PFSK-1 (cell line): Measurements from ENCODE around the gene RAB3IL1.

Experiments
- FOXP2 ChIP-seq: optimal IDR thresholded peaks from 2 replicates; pipeline ENCODE3; 2011; ENCODE audit warnings: borderline replicate concordance, control low read depth, inconsistent platforms; ENCODE audit not compliant: insufficient read depth; ENCODE audit errors: extremely low read length, extremely low read depth
- POLR2AphosphoS5 ChIP-seq: IDR thresholded peaks from 2 replicates; pipeline ENCODE4 v1.6.1; 2012; ENCODE audit warnings: low read depth, mild to moderate bottlenecking, control low read depth, low read length, moderate library complexity
- REST ChIP-seq, 2 experiments: IDR thresholded peaks; 2 replicates each; pipeline versions ENCODE4 v1.6.1 to v1.8.0; 2011 to 2012; ENCODE audit warnings: low read depth in 2 of 2, low read length in 2 of 2, control low read depth in 1 of 2, inconsistent platforms in 1 of 2, mild to moderate bottlenecking in 1 of 2, moderate library complexity in 1 of 2; ENCODE audit not compliant: insufficient read depth in 1 of 2
- SIN3A ChIP-seq: IDR thresholded peaks from 2 replicates; pipeline ENCODE4 v1.6.1; 2012; ENCODE audit warnings: mild to moderate bottlenecking, low read length, moderate library complexity, borderline replicate concordance; ENCODE audit not compliant: insufficient read depth
- TAF1 ChIP-seq: IDR thresholded peaks from 2 replicates; pipeline ENCODE4 v1.6.1; 2012; ENCODE audit warnings: low read length, control low read depth, borderline replicate concordance; ENCODE audit not compliant: insufficient read depth

Gene RAB3IL1

DNA sequence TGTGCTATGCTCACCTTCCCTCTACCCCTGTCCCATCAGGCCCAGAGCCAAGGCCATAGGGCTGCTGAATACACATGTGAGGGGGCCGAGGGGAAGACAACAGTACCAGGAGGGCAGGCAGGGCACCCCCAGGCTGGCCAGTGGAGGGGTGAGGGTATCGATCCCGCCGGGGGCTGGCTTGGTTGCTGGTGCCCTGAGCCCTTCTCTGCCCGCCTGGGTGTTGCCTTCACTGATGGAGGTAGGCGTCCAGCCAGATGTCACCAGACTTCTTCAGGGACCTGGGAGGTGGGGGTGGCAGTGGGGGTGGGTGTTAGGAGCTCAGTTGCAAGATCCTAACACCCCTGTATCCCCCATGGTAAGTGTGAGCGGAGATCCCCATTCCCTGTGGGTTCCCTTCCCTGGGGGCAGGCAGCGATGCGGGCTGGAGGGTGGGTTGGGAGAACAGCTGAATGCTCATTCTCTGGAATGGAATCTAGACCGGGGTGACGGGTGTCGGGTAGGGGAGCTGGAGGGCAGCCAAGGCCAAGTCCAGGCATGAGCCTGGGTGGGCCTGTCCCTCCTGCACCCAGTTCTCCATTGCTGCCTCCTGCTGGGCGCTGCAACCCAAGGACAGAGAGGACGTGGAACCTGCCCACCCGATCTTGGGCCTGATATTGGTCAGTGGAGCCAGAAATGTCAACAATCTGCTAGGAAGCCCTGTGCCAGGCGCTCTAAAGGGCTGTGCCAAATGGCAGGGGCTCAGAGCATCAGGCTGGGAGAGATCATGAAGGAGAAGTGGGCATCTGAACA, 43.6 kb downstream of the RAB3IL1 start:
- no peak for TF ChIP-seq TAF1
- no peak for TF ChIP-seq SIN3A
- TF ChIP-seq FOXP2 = no peak
- TF ChIP-seq REST (IDR thresholded peaks at IDR 0.05; ENCODE audit: insufficient read depth in 1 of 2, low read depth in 2 of 2, low read length in 2 of 2) = no peak
- no peak for TF ChIP-seq POLR2AphosphoS5

GRCh38 chr11:61872935-61873565, 44.3 kb downstream of the RAB3IL1 start:
- TF ChIP-seq POLR2AphosphoS5 (no peak), FOXP2 (no peak), TAF1 (no peak), REST (IDR thresholded peaks at IDR 0.05; ENCODE audit: insufficient read depth in 1 of 2, low read depth in 2 of 2, low read length in 2 of 2) (no peak), SIN3A (no peak)

- no peak for TF ChIP-seq SIN3A
- TF ChIP-seq POLR2AphosphoS5 = no peak
- TF ChIP-seq FOXP2 = peak; percentile 70
- no peak for TF ChIP-seq TAF1
- TF ChIP-seq REST (IDR thresholded peaks at IDR 0.05; ENCODE audit: insufficient read depth in 1 of 2, low read depth in 2 of 2, low read length in 2 of 2) = no peak
These were observed 46.2 kb downstream of the RAB3IL1 start for GRCh38 chr11:61871158-61871597.

DNA sequence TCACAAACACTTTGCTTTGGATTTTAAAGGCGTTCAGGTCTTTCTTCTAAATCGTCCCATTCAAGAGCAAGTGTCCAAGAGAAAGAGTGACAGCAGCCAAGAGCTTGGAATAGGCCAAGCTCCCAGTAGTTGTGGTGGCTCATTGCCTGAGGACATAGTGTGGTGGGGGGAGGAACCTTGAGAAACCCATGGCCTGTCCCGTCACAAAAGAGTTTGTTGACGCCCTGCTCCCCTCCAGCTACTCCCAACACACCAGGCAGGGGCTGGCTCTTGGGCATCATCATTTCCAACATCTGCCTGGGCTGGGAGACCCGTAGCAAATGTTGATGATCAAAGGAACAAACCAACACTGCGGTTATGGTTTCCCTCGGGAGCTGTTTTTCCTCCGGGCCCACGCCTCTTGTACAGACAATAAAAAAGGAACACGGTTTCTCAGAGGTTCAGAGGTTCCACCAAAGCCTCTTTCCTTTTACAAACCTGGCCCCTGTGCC, 46.8 kb downstream of the RAB3IL1 start:
- TF ChIP-seq POLR2AphosphoS5 = no peak
- TF ChIP-seq FOXP2 = no peak
- TF ChIP-seq REST (IDR thresholded peaks at IDR 0.05; ENCODE audit: insufficient read depth in 1 of 2, low read depth in 2 of 2, low read length in 2 of 2) = no peak
- no peak for TF ChIP-seq SIN3A
- TF ChIP-seq TAF1 = no peak
